Measurements from ENCODE around the gene GRID1. TPM values are rescaled to one million over a fixed set of nuclear protein-coding genes. Genes with fewer than 3 reads are reported as not detected.

Gene GRID1
- total and polyA plus RNA-seq, 9 of the 15 experiments (the other 6 are each of a cell fraction or from before 2014, with no cell fraction given), result 0.01 to 7.2 (median 1.2) TPM

DNA sequence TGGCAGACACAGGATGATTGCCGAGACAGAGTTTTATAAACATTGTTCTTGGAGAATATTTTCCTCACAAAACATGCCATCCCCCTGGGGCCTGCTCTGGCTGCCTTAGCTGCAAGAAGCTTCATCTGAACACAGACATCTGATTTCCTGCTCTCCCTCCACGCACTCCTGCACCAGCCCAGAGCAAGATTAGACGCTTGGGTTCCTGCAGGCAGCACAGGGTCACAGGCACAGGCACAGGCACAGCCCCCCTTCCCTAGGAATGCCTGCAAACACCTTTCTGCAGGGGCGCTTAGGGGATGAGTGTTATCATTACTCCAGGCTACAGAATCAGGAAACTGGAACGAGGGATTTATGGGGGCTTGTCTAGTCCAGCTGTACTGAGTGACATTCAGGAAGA lies 450.3 kb downstream of the GRID1 start (continued):
- TF ChIP-seq, protein P1, sequence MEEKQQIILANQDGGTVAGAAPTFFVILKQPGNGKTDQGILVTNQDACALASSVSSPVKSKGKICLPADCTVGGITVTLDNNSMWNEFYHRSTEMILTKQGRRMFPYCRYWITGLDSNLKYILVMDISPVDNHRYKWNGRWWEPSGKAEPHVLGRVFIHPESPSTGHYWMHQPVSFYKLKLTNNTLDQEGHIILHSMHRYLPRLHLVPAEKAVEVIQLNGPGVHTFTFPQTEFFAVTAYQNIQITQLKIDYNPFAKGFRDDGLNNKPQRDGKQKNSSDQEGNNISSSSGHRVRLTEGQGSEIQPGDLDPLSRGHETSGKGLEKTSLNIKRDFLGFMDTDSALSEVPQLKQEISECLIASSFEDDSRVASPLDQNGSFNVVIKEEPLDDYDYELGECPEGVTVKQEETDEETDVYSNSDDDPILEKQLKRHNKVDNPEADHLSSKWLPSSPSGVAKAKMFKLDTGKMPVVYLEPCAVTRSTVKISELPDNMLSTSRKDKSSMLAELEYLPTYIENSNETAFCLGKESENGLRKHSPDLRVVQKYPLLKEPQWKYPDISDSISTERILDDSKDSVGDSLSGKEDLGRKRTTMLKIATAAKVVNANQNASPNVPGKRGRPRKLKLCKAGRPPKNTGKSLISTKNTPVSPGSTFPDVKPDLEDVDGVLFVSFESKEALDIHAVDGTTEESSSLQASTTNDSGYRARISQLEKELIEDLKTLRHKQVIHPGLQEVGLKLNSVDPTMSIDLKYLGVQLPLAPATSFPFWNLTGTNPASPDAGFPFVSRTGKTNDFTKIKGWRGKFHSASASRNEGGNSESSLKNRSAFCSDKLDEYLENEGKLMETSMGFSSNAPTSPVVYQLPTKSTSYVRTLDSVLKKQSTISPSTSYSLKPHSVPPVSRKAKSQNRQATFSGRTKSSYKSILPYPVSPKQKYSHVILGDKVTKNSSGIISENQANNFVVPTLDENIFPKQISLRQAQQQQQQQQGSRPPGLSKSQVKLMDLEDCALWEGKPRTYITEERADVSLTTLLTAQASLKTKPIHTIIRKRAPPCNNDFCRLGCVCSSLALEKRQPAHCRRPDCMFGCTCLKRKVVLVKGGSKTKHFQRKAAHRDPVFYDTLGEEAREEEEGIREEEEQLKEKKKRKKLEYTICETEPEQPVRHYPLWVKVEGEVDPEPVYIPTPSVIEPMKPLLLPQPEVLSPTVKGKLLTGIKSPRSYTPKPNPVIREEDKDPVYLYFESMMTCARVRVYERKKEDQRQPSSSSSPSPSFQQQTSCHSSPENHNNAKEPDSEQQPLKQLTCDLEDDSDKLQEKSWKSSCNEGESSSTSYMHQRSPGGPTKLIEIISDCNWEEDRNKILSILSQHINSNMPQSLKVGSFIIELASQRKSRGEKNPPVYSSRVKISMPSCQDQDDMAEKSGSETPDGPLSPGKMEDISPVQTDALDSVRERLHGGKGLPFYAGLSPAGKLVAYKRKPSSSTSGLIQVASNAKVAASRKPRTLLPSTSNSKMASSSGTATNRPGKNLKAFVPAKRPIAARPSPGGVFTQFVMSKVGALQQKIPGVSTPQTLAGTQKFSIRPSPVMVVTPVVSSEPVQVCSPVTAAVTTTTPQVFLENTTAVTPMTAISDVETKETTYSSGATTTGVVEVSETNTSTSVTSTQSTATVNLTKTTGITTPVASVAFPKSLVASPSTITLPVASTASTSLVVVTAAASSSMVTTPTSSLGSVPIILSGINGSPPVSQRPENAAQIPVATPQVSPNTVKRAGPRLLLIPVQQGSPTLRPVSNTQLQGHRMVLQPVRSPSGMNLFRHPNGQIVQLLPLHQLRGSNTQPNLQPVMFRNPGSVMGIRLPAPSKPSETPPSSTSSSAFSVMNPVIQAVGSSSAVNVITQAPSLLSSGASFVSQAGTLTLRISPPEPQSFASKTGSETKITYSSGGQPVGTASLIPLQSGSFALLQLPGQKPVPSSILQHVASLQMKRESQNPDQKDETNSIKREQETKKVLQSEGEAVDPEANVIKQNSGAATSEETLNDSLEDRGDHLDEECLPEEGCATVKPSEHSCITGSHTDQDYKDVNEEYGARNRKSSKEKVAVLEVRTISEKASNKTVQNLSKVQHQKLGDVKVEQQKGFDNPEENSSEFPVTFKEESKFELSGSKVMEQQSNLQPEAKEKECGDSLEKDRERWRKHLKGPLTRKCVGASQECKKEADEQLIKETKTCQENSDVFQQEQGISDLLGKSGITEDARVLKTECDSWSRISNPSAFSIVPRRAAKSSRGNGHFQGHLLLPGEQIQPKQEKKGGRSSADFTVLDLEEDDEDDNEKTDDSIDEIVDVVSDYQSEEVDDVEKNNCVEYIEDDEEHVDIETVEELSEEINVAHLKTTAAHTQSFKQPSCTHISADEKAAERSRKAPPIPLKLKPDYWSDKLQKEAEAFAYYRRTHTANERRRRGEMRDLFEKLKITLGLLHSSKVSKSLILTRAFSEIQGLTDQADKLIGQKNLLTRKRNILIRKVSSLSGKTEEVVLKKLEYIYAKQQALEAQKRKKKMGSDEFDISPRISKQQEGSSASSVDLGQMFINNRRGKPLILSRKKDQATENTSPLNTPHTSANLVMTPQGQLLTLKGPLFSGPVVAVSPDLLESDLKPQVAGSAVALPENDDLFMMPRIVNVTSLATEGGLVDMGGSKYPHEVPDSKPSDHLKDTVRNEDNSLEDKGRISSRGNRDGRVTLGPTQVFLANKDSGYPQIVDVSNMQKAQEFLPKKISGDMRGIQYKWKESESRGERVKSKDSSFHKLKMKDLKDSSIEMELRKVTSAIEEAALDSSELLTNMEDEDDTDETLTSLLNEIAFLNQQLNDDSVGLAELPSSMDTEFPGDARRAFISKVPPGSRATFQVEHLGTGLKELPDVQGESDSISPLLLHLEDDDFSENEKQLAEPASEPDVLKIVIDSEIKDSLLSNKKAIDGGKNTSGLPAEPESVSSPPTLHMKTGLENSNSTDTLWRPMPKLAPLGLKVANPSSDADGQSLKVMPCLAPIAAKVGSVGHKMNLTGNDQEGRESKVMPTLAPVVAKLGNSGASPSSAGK (IDR thresholded peaks at IDR 0.05), result no peak
- TF ChIP-seq, protein P2, sequence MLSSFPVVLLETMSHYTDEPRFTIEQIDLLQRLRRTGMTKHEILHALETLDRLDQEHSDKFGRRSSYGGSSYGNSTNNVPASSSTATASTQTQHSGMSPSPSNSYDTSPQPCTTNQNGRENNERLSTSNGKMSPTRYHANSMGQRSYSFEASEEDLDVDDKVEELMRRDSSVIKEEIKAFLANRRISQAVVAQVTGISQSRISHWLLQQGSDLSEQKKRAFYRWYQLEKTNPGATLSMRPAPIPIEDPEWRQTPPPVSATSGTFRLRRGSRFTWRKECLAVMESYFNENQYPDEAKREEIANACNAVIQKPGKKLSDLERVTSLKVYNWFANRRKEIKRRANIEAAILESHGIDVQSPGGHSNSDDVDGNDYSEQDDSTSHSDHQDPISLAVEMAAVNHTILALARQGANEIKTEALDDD (IDR thresholded peaks at IDR 0.05), result no peak
- TF ChIP-seq MCM7 (IDR thresholded peaks at IDR 0.05) (no peak), NR0B1 (IDR thresholded peaks at IDR 0.05; ENCODE audit: partially characterized antibody) (no peak), ILF3 (IDR thresholded peaks at IDR 0.05; ENCODE audit: borderline replicate concordance) (no peak), ZNF79 (CRISPR knock-in tag; IDR thresholded peaks at IDR 0.05; ENCODE audit: low read depth) (no peak), SMAD3 (CRISPR knock-in tag; conservative IDR thresholded peaks at IDR 0.05) (no peak), TAF7 (tag; IDR thresholded peaks at IDR 0.05) (no peak), ZBTB9 (CRISPR knock-in tag; IDR thresholded peaks at IDR 0.05) (no peak), POU5F1 (IDR thresholded peaks at IDR 0.05; ENCODE audit: borderline replicate concordance, low read depth, low read length, partially characterized antibody) (no peak), RFX5 (IDR thresholded peaks at IDR 0.05; ENCODE audit: low read depth, low read length) (no peak)
- TF ChIP-seq, protein P3, sequence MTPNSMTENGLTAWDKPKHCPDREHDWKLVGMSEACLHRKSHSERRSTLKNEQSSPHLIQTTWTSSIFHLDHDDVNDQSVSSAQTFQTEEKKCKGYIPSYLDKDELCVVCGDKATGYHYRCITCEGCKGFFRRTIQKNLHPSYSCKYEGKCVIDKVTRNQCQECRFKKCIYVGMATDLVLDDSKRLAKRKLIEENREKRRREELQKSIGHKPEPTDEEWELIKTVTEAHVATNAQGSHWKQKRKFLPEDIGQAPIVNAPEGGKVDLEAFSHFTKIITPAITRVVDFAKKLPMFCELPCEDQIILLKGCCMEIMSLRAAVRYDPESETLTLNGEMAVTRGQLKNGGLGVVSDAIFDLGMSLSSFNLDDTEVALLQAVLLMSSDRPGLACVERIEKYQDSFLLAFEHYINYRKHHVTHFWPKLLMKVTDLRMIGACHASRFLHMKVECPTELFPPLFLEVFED (CRISPR knock-in tag; conservative IDR thresholded peaks at IDR 0.05), result no peak
